Activated CD4-positive, alpha-beta memory T cell treated with anti-CD3 and anti-CD28 coated beads for 36 hours (primary cell): ENCODE data around the gene GNG4. TPM values are rescaled to one million over a fixed set of nuclear protein-coding genes. Genes with fewer than 3 reads are reported as not detected.
"Not testable (repeated sequence)": the region's sequence is repeated elsewhere in the genome, so short reads cannot be mapped to it uniquely, and the experiment has no call there.

ENCODE experiments used
- CTCF ChIA-PET: fragments of 350-600 bp; sonication (Branson Sonifier 250); formaldehyde crosslinking; loops from one replicate; lab custom pipeline; 2021; ENCODE audit warnings: antibody characterized with exemption, inconsistent platforms; lab: Charles Lee
- POLR2A ChIA-PET: fragments of 350-600 bp; sonication (Branson Sonifier 250); formaldehyde crosslinking; loops from one replicate; lab custom pipeline; 2021; ENCODE audit warnings: antibody characterized with exemption; lab: Charles Lee
- DNase-seq: peaks from one replicate; pipeline ENCODE4 v3.0.0-alpha.2; 2020
- H3K27ac Mint-ChIP-seq: one replicate; pipeline ENCODE4 v1.8.0; 2021; ENCODE audit warnings: mixed read lengths
- H3K27me3 Mint-ChIP-seq: one replicate; pipeline ENCODE4 v1.8.0; 2021; ENCODE audit warnings: mixed read lengths
- H3K36me3 Mint-ChIP-seq: one replicate; pipeline ENCODE4 v1.8.0; 2021; ENCODE audit warnings: mixed read lengths
- H3K4me1 Mint-ChIP-seq: one replicate; pipeline ENCODE4 v1.8.0; 2021; ENCODE audit warnings: low read depth, mixed read lengths
- H3K4me3 Mint-ChIP-seq: one replicate; pipeline ENCODE4 v1.8.0; 2021; ENCODE audit warnings: mild to moderate bottlenecking, mixed read lengths
- H3K9me3 Mint-ChIP-seq: one replicate; pipeline ENCODE4 v1.8.0; 2021; ENCODE audit warnings: mixed read lengths
- intact Hi-C: fragments of 100-400 bp; cut with micrococcal nuclease; formaldehyde crosslinking; loops from one replicate; pipeline ENCODE4 v1.15.1; 2023
- total RNA-seq, 2 experiments: library from RNA; stranded (reverse); gene quantifications; one replicate each; pipeline ENCODE4 v1.2.3, GENCODE V29; 2021

Gene GNG4
- total RNA-seq, 2 experiments from 2014 or later: 0.88 to 1.8 TPM

DNA sequence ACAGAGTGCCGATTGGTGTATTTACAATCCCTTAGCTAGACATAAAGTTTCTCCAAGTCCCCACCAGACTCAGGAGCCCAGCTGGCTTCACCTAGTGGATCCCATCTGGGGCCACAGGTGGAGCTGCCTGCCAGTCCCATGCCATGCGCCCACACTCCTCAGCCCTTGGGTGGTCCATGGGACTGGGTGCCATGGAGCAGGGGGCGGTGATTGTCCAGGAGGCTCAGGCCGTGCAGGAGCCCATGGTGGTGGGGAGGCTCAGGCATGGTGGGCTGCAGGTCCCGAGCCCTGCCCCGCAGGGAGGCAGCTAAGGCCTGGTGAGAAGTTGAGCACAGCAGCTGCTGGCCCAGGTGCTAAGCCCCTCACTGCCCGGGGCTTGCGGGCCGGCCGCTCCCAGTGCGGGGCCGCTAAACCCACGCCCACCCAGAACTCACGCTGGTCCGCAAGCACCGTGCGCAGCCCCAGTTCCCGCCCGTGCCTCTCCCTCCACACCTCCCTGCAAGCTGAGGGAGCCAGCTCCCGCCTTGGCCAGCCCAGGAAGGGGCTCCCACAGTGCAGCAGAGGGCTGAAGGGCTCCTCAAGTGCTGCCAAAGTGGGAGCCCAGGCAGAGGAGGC lies 55.2 kb downstream of the GNG4 start:
- CTCF ChIA-PET, H3K9me3 Mint-ChIP-seq, POLR2A ChIA-PET, H3K4me1 Mint-ChIP-seq, H3K27ac Mint-ChIP-seq, intact Hi-C loops, H3K36me3 Mint-ChIP-seq, DNase-seq, H3K4me3 Mint-ChIP-seq, H3K27me3 Mint-ChIP-seq: not testable (repeated sequence)

DNA sequence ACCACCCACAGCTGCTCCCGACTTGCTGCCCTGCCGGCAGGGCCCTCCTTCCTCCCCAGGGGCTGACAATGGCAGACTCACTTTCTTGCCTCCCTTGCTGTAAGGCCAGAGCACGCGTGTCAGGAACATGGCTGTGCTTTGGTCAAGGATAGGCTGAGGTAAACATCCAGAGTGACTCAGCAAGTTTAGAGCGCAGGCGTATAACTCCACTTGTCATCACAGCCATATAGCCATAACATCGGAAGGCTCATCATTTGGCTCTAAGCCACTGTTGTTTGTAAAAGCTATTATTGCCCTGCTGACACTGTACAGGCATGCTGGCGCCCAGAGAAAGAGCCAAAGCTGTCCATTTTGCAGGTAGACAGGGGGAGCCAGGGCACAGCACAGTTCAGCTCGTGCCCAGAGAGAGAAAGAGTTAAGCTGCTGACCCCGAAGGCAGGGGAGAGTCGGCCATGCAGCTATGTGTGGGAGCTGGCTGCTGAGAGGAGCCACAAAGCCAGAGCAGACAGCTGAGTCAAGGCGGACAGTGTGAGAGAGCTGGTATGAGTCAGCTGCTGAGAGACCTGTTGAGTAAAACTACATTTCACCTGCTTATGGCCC lies 60.6 kb downstream of the GNG4 start:
- Mint-ChIP-seq H3K4me1 (peaks cover 9% of the 10 kb centered on the region), H3K27ac (no peak overlapping the region), H3K27me3 (peaks cover 18% of the 10 kb centered on the region), H3K36me3 (peaks cover 5% of the 10 kb centered on the region), H3K9me3 (peaks cover 16% of the 10 kb centered on the region), H3K4me3 (no peak overlapping the region)
- DNase-seq: no peak
- ChIA-PET CTCF (no interaction called here), POLR2A (interaction anchor here (0.8 kb wide), 1 partner anchor 11 kb away, joined by 3 read pairs; no protein-coding TSS in a partner anchor)
- intact Hi-C loops: no loop called here

DNA sequence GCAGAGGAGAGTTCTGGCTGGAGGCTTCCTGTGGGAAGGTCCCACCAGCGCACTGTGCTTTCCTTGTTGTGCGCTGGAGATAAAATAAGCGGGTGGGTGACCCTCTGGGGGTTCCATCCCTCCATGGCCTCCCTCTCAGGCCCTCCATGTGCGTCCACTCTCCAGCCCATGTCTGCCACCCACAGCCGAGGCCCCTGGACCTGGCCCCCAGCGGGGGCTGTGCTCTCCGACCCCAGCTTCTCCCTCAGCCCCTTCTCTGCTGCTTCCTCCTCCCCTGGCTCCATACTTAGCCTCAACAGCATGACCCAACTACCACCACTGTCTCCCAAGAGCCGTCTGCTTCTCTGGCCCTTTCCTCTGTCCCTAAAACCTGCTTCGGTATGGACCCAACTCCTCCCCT lies 61.4 kb downstream of the GNG4 start:
- H3K9me3 Mint-ChIP-seq: peaks cover 16% of the 10 kb centered on the region
- peaks cover 5% of the 10 kb centered on the region for H3K36me3 Mint-ChIP-seq
- H3K4me1 Mint-ChIP-seq: no peaks in the 10 kb centered on the region
- H3K4me3 Mint-ChIP-seq: no peak overlapping the region
- ChIA-PET POLR2A (no interaction called here), CTCF (no interaction called here)
- H3K27ac Mint-ChIP-seq: no peak overlapping the region
- no peak for DNase-seq
- peaks cover 16% of the 10 kb centered on the region for H3K27me3 Mint-ChIP-seq
- intact Hi-C loops: no loop called here

DNA sequence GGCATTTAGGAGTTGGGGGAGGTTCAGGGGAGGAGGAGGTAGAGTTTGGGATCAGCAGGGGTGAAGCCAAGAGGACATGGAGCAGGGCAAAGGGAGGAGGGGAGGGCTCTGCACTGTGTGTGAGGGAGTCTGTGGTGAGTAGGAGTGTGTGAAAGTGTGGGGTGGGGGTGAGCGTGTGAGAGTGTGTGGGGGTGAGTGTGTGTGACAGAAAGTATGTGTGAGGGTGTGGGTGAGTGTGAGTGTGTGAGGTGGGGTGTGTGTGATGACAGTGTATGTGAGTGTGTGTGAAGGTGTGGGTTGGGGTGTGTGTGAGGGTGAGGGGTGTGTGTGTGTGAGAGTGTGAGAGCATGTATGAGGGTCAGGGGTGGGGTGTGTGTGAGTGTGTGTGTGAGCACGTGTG lies 62.6 kb downstream of the GNG4 start:
- peaks cover 5% of the 10 kb centered on the region for H3K36me3 Mint-ChIP-seq
- H3K27ac Mint-ChIP-seq: no peak overlapping the region
- H3K4me3 Mint-ChIP-seq: no peak overlapping the region
- H3K4me1 Mint-ChIP-seq: no peaks in the 10 kb centered on the region
- CTCF ChIA-PET: no interaction called here
- DNase-seq: no peak
- peaks cover 16% of the 10 kb centered on the region for H3K9me3 Mint-ChIP-seq
- peaks cover 16% of the 10 kb centered on the region for H3K27me3 Mint-ChIP-seq
- POLR2A ChIA-PET: no interaction called here
- intact Hi-C loops: no loop called here

DNA sequence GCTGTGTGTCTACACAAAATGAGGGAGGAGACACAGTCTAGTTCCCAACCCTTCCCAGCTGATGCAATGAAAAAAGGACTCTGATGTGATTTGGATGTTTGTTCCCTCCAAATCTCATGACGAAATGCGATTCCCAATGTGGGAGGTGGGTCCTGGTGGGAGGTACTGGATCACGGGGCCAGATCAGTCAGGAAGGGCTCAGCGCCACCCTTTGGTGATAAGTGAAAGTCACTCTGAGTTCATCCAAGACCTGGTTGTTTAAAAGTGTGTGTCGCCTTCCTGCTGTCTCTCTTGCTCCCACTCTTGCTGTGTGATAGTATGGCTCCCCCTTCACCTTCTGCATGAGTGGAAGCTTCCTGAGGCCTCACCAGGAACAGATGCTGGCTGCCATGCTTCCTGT lies 63.2 kb downstream of the GNG4 start:
- DNase-seq: no peak
- peaks cover 5% of the 10 kb centered on the region for H3K36me3 Mint-ChIP-seq
- no peaks in the 10 kb centered on the region for H3K4me1 Mint-ChIP-seq
- H3K27me3 Mint-ChIP-seq: peaks cover 14% of the 10 kb centered on the region
- H3K9me3 Mint-ChIP-seq: peaks cover 16% of the 10 kb centered on the region
- no peak overlapping the region for H3K27ac Mint-ChIP-seq
- H3K4me3 Mint-ChIP-seq: no peak overlapping the region
- intact Hi-C loops: no loop called here
- CTCF ChIA-PET: no interaction called here
- POLR2A ChIA-PET: no interaction called here

DNA sequence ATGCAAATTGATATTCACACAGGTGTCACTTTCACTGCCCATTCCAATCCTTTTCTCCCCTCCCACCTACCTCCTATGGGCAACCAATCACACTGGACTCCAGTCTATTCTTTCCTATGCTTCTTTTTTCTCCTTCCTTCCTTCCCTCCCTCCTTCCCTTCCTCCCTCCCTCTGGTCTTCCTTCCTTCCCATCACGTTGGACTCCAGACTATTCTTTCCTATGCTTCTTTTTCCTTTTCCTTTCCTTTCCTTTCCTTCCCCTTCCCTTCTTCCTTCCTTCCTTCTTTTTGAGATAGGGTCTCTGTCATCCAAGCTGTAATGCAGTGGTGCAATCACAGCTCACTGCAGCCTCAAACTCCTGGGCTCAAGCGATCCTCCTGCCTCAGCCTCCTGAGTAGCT lies 64.6 kb downstream of the GNG4 start:
- POLR2A ChIA-PET: no interaction called here
- CTCF ChIA-PET: no interaction called here
- H3K27me3 Mint-ChIP-seq: peaks cover 11% of the 10 kb centered on the region
- peaks cover 5% of the 10 kb centered on the region for H3K36me3 Mint-ChIP-seq
- H3K4me3 Mint-ChIP-seq: no peak overlapping the region
- DNase-seq: no peak
- H3K4me1 Mint-ChIP-seq: no peaks in the 10 kb centered on the region
- peaks cover 17% of the 10 kb centered on the region for H3K9me3 Mint-ChIP-seq
- no peak overlapping the region for H3K27ac Mint-ChIP-seq
- intact Hi-C loops: no loop called here

DNA sequence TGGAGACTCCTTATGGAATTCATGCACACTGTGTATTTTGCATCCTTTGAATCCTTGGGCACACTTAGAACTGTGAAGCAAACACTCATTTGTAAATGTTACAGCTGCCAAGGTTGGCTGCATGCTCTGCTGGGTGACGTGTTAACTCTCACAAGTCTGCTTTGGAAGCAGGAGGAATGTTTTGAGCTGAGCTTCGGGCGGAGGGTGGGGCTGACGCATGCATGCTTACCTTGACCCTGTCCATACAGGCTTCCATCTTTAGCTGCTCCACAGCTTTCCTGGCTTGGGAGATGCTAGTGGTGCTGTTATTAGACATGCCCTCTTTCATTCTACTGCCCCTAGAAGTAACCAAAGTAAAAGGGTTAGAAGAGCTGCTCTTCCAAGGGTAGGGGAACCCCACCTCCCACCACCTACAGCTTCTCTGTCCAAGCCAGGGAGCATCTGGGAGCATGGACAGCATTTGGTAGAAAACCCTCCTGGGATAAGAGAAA lies 66.0 kb downstream of the GNG4 start:
- no peak for DNase-seq
- peaks cover 11% of the 10 kb centered on the region for H3K27me3 Mint-ChIP-seq
- ChIA-PET POLR2A (no interaction called here), CTCF (interaction anchor here (0.9 kb wide), 1 partner anchor 18 kb away, joined by 3 read pairs; no protein-coding TSS in a partner anchor)
- no peaks in the 10 kb centered on the region for H3K4me1 Mint-ChIP-seq
- intact Hi-C loops: no loop called here
- H3K27ac Mint-ChIP-seq: no peak overlapping the region
- H3K4me3 Mint-ChIP-seq: no peak overlapping the region
- H3K36me3 Mint-ChIP-seq: no peaks in the 10 kb centered on the region
- H3K9me3 Mint-ChIP-seq: peaks cover 6% of the 10 kb centered on the region

DNA sequence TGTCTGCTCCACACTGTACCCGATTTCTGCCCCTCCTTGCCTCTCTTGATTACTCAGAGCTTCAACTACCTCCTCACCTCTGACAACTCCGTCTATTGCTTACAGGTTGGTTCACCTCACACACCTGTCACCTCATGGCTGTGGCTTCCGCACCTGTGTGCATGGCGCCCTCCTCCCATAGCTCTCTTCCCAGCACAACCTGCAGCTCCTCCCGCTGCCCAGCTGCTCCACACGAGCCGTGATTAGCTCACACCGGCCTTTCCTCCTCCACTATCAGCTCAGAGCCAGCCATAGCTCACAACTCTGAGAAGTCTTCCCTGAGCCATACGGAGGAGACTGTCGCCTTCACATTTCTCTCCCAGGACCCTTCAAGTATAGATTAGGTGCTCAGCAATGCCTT lies 67.5 kb downstream of the GNG4 start:
- POLR2A ChIA-PET: no interaction called here

DNA sequence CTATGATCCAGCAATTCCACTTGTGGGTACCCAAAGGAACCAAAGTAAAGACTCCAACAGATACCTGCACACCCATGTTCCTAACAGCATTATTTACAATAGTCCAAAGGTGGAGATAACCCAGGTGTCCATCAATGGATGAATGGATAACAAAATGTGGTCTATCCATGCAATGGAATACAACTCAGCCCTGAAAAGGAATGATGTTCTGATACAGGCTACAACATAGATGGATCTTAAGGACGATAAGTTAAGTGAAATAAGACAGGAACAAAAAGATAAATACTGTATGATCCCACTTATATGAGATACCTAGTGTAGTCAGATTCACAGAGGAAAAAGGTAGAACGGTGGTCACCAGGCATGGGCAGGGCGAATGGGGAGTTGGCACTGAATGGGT lies 69.7 kb downstream of the GNG4 start:
- CTCF ChIA-PET: no interaction called here
- POLR2A ChIA-PET: no interaction called here
- Mint-ChIP-seq H3K27me3 (peaks cover 7% of the 10 kb centered on the region), H3K36me3 (no peaks in the 10 kb centered on the region), H3K9me3 (peaks cover 3% of the 10 kb centered on the region), H3K4me1 (no peaks in the 10 kb centered on the region), H3K4me3 (no peak overlapping the region), H3K27ac (no peak overlapping the region)
- DNase-seq: no peak
- intact Hi-C loops: no loop called here

More for the DNA sequence above, 67.5 kb downstream of the GNG4 start:
- DNase-seq: no peak
- no peak overlapping the region for H3K4me3 Mint-ChIP-seq
- H3K36me3 Mint-ChIP-seq: no peaks in the 10 kb centered on the region
- intact Hi-C loops: no loop called here
- no peak overlapping the region for H3K27ac Mint-ChIP-seq
- H3K9me3 Mint-ChIP-seq: peaks cover 3% of the 10 kb centered on the region
- no peaks in the 10 kb centered on the region for H3K4me1 Mint-ChIP-seq
- CTCF ChIA-PET: no interaction called here
- H3K27me3 Mint-ChIP-seq: peaks cover 11% of the 10 kb centered on the region

DNA sequence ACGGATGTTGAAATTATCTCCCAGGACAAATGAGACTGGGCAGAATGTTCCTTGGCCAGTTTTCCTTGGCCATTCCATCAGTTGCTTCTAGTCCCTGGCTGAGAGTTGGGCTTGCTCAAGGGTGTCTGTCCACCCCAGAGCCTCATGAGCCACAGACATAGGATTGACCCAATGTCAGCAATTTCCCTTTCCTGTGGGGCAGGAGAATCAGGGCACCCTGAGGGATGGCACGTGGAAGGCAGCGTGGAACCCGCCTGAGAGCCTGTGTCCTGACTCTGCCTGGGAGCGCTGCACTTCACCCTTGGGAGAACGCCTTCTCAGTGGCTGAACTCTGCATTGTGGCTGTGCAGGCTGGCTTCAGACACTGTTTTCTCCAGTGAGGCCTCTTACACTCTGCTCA lies 74.0 kb downstream of the GNG4 start:
- CTCF ChIA-PET: no interaction called here
- Mint-ChIP-seq H3K27me3 (no peaks in the 10 kb centered on the region), H3K36me3 (no peaks in the 10 kb centered on the region), H3K4me1 (no peaks in the 10 kb centered on the region), H3K27ac (no peak overlapping the region), H3K9me3 (peaks cover 3% of the 10 kb centered on the region), H3K4me3 (no peak overlapping the region)
- POLR2A ChIA-PET: interaction anchor here (0.6 kb wide), 1 partner anchor 64 kb away, joined by 3 read pairs; no protein-coding TSS in a partner anchor
- intact Hi-C loops: no loop called here
- no peak for DNase-seq

DNA sequence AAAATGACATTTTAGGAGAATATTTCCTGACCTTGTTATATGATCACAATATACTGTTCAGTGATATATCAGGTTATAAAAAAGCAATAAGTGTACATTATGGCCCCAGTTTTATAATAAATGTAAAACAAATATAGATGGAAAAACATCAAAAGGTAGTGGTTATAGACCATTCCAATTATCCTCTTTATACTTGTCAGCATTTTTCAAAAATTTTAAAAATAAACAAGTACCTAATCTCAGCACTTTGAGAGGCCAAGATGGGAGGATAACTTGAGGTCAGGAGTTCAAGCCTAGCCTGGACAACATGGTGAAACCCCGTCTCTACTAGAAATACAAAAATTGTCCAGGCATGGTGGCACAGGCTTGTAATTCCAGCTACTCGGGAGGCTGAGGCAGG lies 75.7 kb downstream of the GNG4 start:
- ChIA-PET CTCF (no interaction called here), POLR2A (no interaction called here)
- no peak overlapping the region for H3K4me3 Mint-ChIP-seq

DNA sequence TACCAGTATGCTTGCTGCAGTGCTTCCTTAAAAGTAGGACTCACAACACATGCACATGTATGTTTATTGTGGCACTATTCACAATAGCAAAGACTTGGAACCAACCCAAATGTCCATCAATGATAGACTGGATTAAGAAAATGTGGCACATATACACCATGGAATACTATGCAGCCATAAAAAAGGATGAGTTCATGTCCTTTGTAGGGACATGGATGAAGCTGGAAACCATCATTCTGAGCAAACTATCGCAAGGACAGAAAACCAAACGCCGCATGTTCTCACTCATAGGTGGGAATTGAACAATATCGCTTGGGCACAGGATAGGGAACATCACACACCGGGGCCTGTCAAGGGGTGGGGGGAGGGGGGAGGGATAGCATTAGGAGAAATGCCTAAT lies 76.6 kb downstream of the GNG4 start:
- H3K27ac Mint-ChIP-seq, H3K9me3 Mint-ChIP-seq, POLR2A ChIA-PET, H3K4me3 Mint-ChIP-seq, DNase-seq, H3K36me3 Mint-ChIP-seq, CTCF ChIA-PET, intact Hi-C loops, H3K4me1 Mint-ChIP-seq, H3K27me3 Mint-ChIP-seq: not testable (repeated sequence)

More for the DNA sequence above, 75.7 kb downstream of the GNG4 start:
- Mint-ChIP-seq H3K36me3 (no peaks in the 10 kb centered on the region), H3K9me3 (no peaks in the 10 kb centered on the region), H3K27me3 (no peaks in the 10 kb centered on the region), H3K4me1 (no peaks in the 10 kb centered on the region), H3K27ac (no peak overlapping the region)
- intact Hi-C loops: no loop called here
- no peak for DNase-seq

DNA sequence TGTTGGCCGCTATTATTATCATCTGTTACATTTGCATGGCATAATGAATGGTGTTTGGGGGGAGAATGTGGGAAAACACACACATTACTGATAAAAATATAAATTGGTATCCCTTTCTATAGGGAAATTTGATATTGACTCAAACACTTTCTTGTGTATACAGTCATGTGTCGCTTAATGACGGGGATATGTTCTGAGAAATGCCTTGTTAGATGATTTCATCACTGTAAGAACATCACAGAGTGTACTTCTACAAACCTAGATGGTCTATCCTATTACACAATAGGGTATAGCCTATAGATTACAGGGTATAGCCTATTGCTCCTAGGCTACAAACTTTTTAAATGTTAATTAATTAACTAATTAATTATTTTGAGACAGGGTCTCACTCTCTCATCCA lies 78.1 kb downstream of the GNG4 start:
- Mint-ChIP-seq H3K27me3 (no peaks in the 10 kb centered on the region), H3K4me1 (peaks cover 9% of the 10 kb centered on the region), H3K4me3 (no peak overlapping the region), H3K27ac (no peak overlapping the region), H3K9me3 (no peaks in the 10 kb centered on the region), H3K36me3 (no peaks in the 10 kb centered on the region)
- CTCF ChIA-PET: no interaction called here
- intact Hi-C loops: no loop called here
- POLR2A ChIA-PET: no interaction called here
- DNase-seq: no peak
